Measurements from ENCODE around the gene FURIN. TPM values are rescaled to one million over a fixed set of nuclear protein-coding genes. Genes with fewer than 3 reads are reported as not detected.

Gene FURIN
- total and polyA plus RNA-seq, 2 of the 4 experiments (the other 2 are of a cell fraction), result 34.8 to 54.3 TPM

- peaks cover 25% of the 10 kb centered on the region for H3K36me3 ChIP-seq (ENCODE audit: control insufficient read depth, insufficient read depth, low read length)
- H3K9me1 ChIP-seq (ENCODE audit: insufficient read depth, low read length), result no peaks in the 10 kb centered on the region
- no peak overlapping the region for H2AK9ac ChIP-seq (replicated peaks; ENCODE audit: low read depth, low read length, poor library complexity)
- ChIA-PET POLR2A (ENCODE audit: unreplicated experiment) (no interaction called here), CTCF (interaction anchor here (0.6 kb wide), 1 partner anchor 590 kb away, joined by 3 read pairs; no protein-coding TSS in a partner anchor)
- no peak overlapping the region for H3K4ac ChIP-seq (ENCODE audit: low read depth, low read length)
- no peak overlapping the region for H2BK120ac ChIP-seq (ENCODE audit: low read depth, low read length)
- no peak overlapping the region for H3K18ac ChIP-seq (ENCODE audit: low read depth, low read length)
- H2AFZ ChIP-seq (replicated peaks; ENCODE audit: low read length, poor library complexity), result no peak overlapping the region
- H3K27ac ChIP-seq (ENCODE audit: insufficient read depth, low read length), result no peak overlapping the region
- in situ Hi-C loops (cut with MboI; ENCODE audit: low sequenced_read_pairs) (no loop called here), intact Hi-C loops (cut with micrococcal nuclease) (no loop called here), dilution Hi-C loops (cut with HindIII; ENCODE audit: low sequenced_read_pairs, unreplicated experiment) (no loop called here)
- H3K4me1 ChIP-seq (ENCODE audit: control insufficient read depth, insufficient read depth, low read length), result peaks cover 4% of the 10 kb centered on the region; the same call in 1 of the 2 replicates
- H4K8ac ChIP-seq (ENCODE audit: low read depth in 2 of 2, low read length in 2 of 2), result no peak overlapping the region
- no peak overlapping the region for H4K91ac ChIP-seq (ENCODE audit: insufficient read depth, low read depth, low read length)
- H4K20me1 ChIP-seq (ENCODE audit: insufficient read depth, low read length), result no peaks in the 10 kb centered on the region
- H2AK5ac ChIP-seq (ENCODE audit: low read depth, low read length), result no peak overlapping the region
- DNase-seq, result no peak
- no peaks in the 10 kb centered on the region for H3K27me3 ChIP-seq (ENCODE audit: control insufficient read depth, insufficient read depth, low read length)
- WGBS, 2 experiments (ENCODE audit: extremely low coverage in 2 of 2, insufficient read length in 1 of 2), result 80% methylated on average over 1 of the region's 28 CpGs; no CpG with 5 or more reads in 1 of the 2 experiments
- no peak overlapping the region for H3K56ac ChIP-seq (ENCODE audit: extremely low read depth, insufficient read depth, low read length)
- H2BK5ac ChIP-seq (ENCODE audit: low read depth, low read length, poor library complexity, severe bottlenecking), result no peak overlapping the region
- BruUV-seq (replicated peaks), result TSS peak; percentile 61
- H2BK20ac ChIP-seq (ENCODE audit: low read depth, low read length), result no peak overlapping the region
- H4K5ac ChIP-seq (ENCODE audit: low read depth, low read length), result no peak overlapping the region
- no peak overlapping the region for H3K4me3 ChIP-seq (ENCODE audit: insufficient read depth, low read depth, low read length)
- H3K9ac ChIP-seq (ENCODE audit: low read depth, low read length), result no peak overlapping the region
- no peaks in the 10 kb centered on the region for H3K9me3 ChIP-seq (ENCODE audit: control insufficient read depth, insufficient read depth, low read length)
- H3K79me1 ChIP-seq (ENCODE audit: low read depth in 1 of 2, low read length in 2 of 2), result peaks cover 0 to 13% of the 10 kb centered on the region in 2 experiments; a peak in 2 of 4 replicates
- no peak overlapping the region for H3K14ac ChIP-seq (replicated peaks; ENCODE audit: low read depth, low read length)
- H2BK15ac ChIP-seq (ENCODE audit: low read depth, low read length), result no peak overlapping the region
- H3K4me2 ChIP-seq (ENCODE audit: low read depth, low read length), result no peak overlapping the region
- no peak overlapping the region for H3K23ac ChIP-seq (ENCODE audit: low read depth, low read length)
- no peak for ATAC-seq (ENCODE audit: low read depth)
- TF ChIP-seq USF2 (IDR thresholded peaks at IDR 0.05; ENCODE audit: low read depth, low read length), result no peak
- no peak for TF ChIP-seq POLR2A (IDR thresholded peaks at IDR 0.05; ENCODE audit: low read depth, low read length)
- no peak for TF ChIP-seq MXI1 (IDR thresholded peaks at IDR 0.05; ENCODE audit: borderline replicate concordance, low read depth, low read length)
- no peak for TF ChIP-seq CTCF (conservative IDR thresholded peaks at IDR 0.05; ENCODE audit: low read depth, low read length)
- no peak for TF ChIP-seq RAD21 (IDR thresholded peaks at IDR 0.05; ENCODE audit: low read length)
- TF ChIP-seq SMC3 (IDR thresholded peaks at IDR 0.05; ENCODE audit: low read depth, low read length), result no peak
- no peak for TF ChIP-seq MAFK (IDR thresholded peaks at IDR 0.05; ENCODE audit: low read depth, low read length)
- no peak for TF ChIP-seq CHD1 (IDR thresholded peaks at IDR 0.05; ENCODE audit: low read depth, low read length)
- no peak for TF ChIP-seq RFX5 (IDR thresholded peaks at IDR 0.05; ENCODE audit: low read depth, low read length)
- no peak for TF ChIP-seq BHLHE40 (IDR thresholded peaks at IDR 0.05; ENCODE audit: low read depth, low read length)
- TF ChIP-seq FOS (IDR thresholded peaks at IDR 0.05; ENCODE audit: low read depth, low read length), result no peak
- TF ChIP-seq CEBPB (IDR thresholded peaks at IDR 0.05; ENCODE audit: low read depth, low read length), result no peak
- no peak for TF ChIP-seq MAZ (IDR thresholded peaks at IDR 0.05; ENCODE audit: borderline replicate concordance, low read depth, low read length)
- no peak for TF ChIP-seq RCOR1 (IDR thresholded peaks at IDR 0.05; ENCODE audit: insufficient replicate concordance, low read length)
- no peak for TF ChIP-seq ELK1 (IDR thresholded peaks at IDR 0.05; ENCODE audit: borderline replicate concordance, low read depth, low read length)
These were observed 37.2 kb downstream of the FURIN start for GRCh38 chr15:90905306-90906180.

Measured in IMR-90 (cell line).